NCI-H1436 (cell line): ENCODE measurements around the gene KRT31.
"Not testable (repeated sequence)": the region's sequence is repeated elsewhere in the genome, so short reads cannot be mapped to it uniquely, and the experiment has no call there.

Experiments
- DNase-seq: peaks from one replicate; lab custom pipeline; 2025; lab: John Stamatoyannopoulos, UW

Gene KRT31

GRCh38 chr17:41417576-41418015 lies 20.2 kb upstream of the KRT31 start:
- DNase-seq, result no peak

GRCh38 chr17:41417127-41417526 lies 19.7 kb upstream of the KRT31 start:
- no peak for DNase-seq

GRCh38 chr17:41416479-41416878 lies 19.1 kb upstream of the KRT31 start:
- no peak for DNase-seq

GRCh38 chr17:41415833-41416335 lies 18.5 kb upstream of the KRT31 start:
- DNase-seq, result no peak

- no peak for DNase-seq
Observed at GRCh38 chr17:41415411-41415810, 18.0 kb upstream of the KRT31 start.

GRCh38 chr17:41413982-41414381 lies 16.6 kb upstream of the KRT31 start:
- DNase-seq, result no peak

- no peak for DNase-seq
Observed at GRCh38 chr17:41413353-41413957, 16.0 kb upstream of the KRT31 start.

GRCh38 chr17:41411072-41411840 lies 13.8 kb upstream of the KRT31 start:
- no peak for DNase-seq

GRCh38 chr17:41407226-41407625 lies 9.8 kb upstream of the KRT31 start:
- DNase-seq, result no peak

- no peak for DNase-seq
Observed at GRCh38 chr17:41406205-41406604, 8.8 kb upstream of the KRT31 start.

- DNase-seq, result no peak
Observed at GRCh38 chr17:41404024-41404671, 6.7 kb upstream of the KRT31 start.

- DNase-seq, result no peak
Observed at GRCh38 chr17:41403404-41404023, 6.1 kb upstream of the KRT31 start.

GRCh38 chr17:41402161-41402560 lies 4.8 kb upstream of the KRT31 start:
- DNase-seq, result no peak

GRCh38 chr17:41396340-41396739 lies 1.1 kb downstream of the KRT31 start:
- no peak for DNase-seq

- no peak for DNase-seq
Observed at GRCh38 chr17:41395611-41396010, 1.8 kb downstream of the KRT31 start.

GRCh38 chr17:41395044-41395443 lies 2.4 kb downstream of the KRT31 start:
- not testable (repeated sequence) for DNase-seq

- DNase-seq, result no peak
Observed at GRCh38 chr17:41394254-41394996, 3.0 kb downstream of the KRT31 start.

GRCh38 chr17:41393826-41394225 lies 3.6 kb downstream of the KRT31 start:
- DNase-seq, result no peak

- DNase-seq, result no peak
Observed at GRCh38 chr17:41393294-41393693, 4.1 kb downstream of the KRT31 start.

- DNase-seq, result no peak
Observed at GRCh38 chr17:41392278-41392677, 5.1 kb downstream of the KRT31 start.

GRCh38 chr17:41391535-41391934 lies 5.9 kb downstream of the KRT31 start:
- DNase-seq, result no peak

- no peak for DNase-seq
Observed at GRCh38 chr17:41390411-41390938, 6.9 kb downstream of the KRT31 start.
